ENCODE measurements around the gene SMAD5. TPM values are rescaled to one million over a fixed set of nuclear protein-coding genes. Genes with fewer than 3 reads are reported as not detected.

SMAD5 gene
- total RNA-seq, 1 experiment from 2014 or later: 69.3 TPM

GRCh38 chr5:136155761-136156160, 23.1 kb downstream of the SMAD5 start:
- no peak overlapping the region for H3K56ac ChIP-seq (ENCODE audit: insufficient read length, low read depth, low read length)
- H4K5ac ChIP-seq (ENCODE audit: insufficient read length, low read depth, low read length): no peak overlapping the region
- H3K4ac ChIP-seq (ENCODE audit: low read depth, low read length): no peak overlapping the region
- H3K4me2 ChIP-seq (ENCODE audit: insufficient read depth, insufficient read length, low read length): no peak overlapping the region
- WGBS (ENCODE audit: extremely low coverage, insufficient read length, low lambda C conversion rate): no CpG with 5 or more reads among the region's 1 CpG
- no peak overlapping the region for H2AFZ ChIP-seq (ENCODE audit: low read length)
- no peak for DNase-seq
- no peaks in the 10 kb centered on the region for H3K4me1 ChIP-seq (ENCODE audit: insufficient read depth, low read length)
- H2BK120ac ChIP-seq (ENCODE audit: low read depth, low read length, poor library complexity, severe bottlenecking): no peak overlapping the region
- H3K23ac ChIP-seq (ENCODE audit: insufficient read length, low read depth, low read length): no peak overlapping the region
- H2BK12ac ChIP-seq (ENCODE audit: insufficient read length, low read depth, low read length): no peak overlapping the region
- Mint-ChIP-seq H3K4me1 (peaks cover 0 to 4% of the 10 kb centered on the region in 2 experiments; a peak in 2 of 4 replicates), H3K9me3 (peaks cover 3 to 4% of the 10 kb centered on the region in 2 experiments; a peak in 3 of 5 replicates), H3K4me3 (no peak overlapping the region), H3K36me3 (ENCODE audit: insufficient read depth in 1 of 3, low read depth in 3 of 3) (peaks cover 37 to 54% (median 53%) of the 10 kb centered on the region in 3 experiments), H3K27ac (no peak overlapping the region), H3K27me3 (ENCODE audit: low read depth) (no peaks in the 10 kb centered on the region)
- no peak overlapping the region for H3K14ac ChIP-seq (ENCODE audit: insufficient read depth, low read length)
- no peak overlapping the region for H2AK5ac ChIP-seq (ENCODE audit: insufficient read length, low read length)
- no peaks in the 10 kb centered on the region for H3K9me3 ChIP-seq (ENCODE audit: control insufficient read depth, low read depth, low read length)
- no peaks in the 10 kb centered on the region for H3K23me2 ChIP-seq (ENCODE audit: insufficient read length, low read depth, low read length, poor library complexity, severe bottlenecking)
- H3K18ac ChIP-seq (ENCODE audit: insufficient read length, low read depth, low read length): no peak overlapping the region
- H3K79me1 ChIP-seq (ENCODE audit: insufficient read depth, low read depth, low read length, poor library complexity, severe bottlenecking): peaks cover 7% of the 10 kb centered on the region
- H2BK5ac ChIP-seq (ENCODE audit: insufficient read length, low read length): no peak overlapping the region
- no peak overlapping the region for H2BK20ac ChIP-seq (ENCODE audit: low read depth, low read length, poor library complexity, severe bottlenecking)
- H4K91ac ChIP-seq (ENCODE audit: insufficient read length, low read depth, low read length): no peak overlapping the region
- peaks cover 1% of the 10 kb centered on the region; the same call in 1 of the 2 replicates for H3K79me2 ChIP-seq (ENCODE audit: insufficient read depth, low read length)
- no peak overlapping the region for H3K27ac ChIP-seq (ENCODE audit: insufficient read length, low read depth, low read length)
- no peaks in the 10 kb centered on the region for H3K27me3 ChIP-seq (ENCODE audit: insufficient read depth, low read length)
- no peak overlapping the region for H4K8ac ChIP-seq (replicated peaks; ENCODE audit: insufficient read length, low read depth, low read length)
- no peak for TF ChIP-seq CTCF (conservative IDR thresholded peaks at IDR 0.05)
- no peak overlapping the region for H3T11ph ChIP-seq (ENCODE audit: low read length)
- no peak overlapping the region for H2BK15ac ChIP-seq (ENCODE audit: low read depth, low read length)
- no peak overlapping the region for H3K9ac ChIP-seq (ENCODE audit: extremely low read depth, insufficient read length, low read length)
- H4K20me1 ChIP-seq (ENCODE audit: control insufficient read depth, insufficient read depth, insufficient read length): no peaks in the 10 kb centered on the region

Measured in H9 (cell line).